Fibroblast of villous mesenchyme (primary cell): ENCODE data around the gene TTF2. TPM values are rescaled to one million over a fixed set of nuclear protein-coding genes. Genes with fewer than 3 reads are reported as not detected.
"Not testable (repeated sequence)": the region's sequence is repeated elsewhere in the genome, so short reads cannot be mapped to it uniquely, and the experiment has no call there.

Source experiments
- DNase-seq: peaks from one replicate; pipeline ENCODE4 v3.0.0-alpha.2; 2010; ENCODE audit warnings: low read depth
- H3K4me3 ChIP-seq: 2 replicates; pipeline ENCODE4 v1.5.1; 2011; ENCODE audit warnings: low read depth, mild to moderate bottlenecking, low read length
- total RNA-seq: library from RNA; depleted of rRNA; stranded (reverse); fragments of >200 nt; gene quantifications from 2 replicates; pipeline ENCODE4 v1.2.3, GENCODE V29; 2012
- TF ChIP-seq, protein P1 (sequence below): IDR thresholded peaks from 2 replicates; pipeline ENCODE4 v1.5.1; 2012; ENCODE audit warnings: low read depth, mild to moderate bottlenecking, low read length; ENCODE audit not compliant: insufficient read depth

Gene TTF2
- total RNA-seq, 1 donor: 21.2 TPM

DNA sequence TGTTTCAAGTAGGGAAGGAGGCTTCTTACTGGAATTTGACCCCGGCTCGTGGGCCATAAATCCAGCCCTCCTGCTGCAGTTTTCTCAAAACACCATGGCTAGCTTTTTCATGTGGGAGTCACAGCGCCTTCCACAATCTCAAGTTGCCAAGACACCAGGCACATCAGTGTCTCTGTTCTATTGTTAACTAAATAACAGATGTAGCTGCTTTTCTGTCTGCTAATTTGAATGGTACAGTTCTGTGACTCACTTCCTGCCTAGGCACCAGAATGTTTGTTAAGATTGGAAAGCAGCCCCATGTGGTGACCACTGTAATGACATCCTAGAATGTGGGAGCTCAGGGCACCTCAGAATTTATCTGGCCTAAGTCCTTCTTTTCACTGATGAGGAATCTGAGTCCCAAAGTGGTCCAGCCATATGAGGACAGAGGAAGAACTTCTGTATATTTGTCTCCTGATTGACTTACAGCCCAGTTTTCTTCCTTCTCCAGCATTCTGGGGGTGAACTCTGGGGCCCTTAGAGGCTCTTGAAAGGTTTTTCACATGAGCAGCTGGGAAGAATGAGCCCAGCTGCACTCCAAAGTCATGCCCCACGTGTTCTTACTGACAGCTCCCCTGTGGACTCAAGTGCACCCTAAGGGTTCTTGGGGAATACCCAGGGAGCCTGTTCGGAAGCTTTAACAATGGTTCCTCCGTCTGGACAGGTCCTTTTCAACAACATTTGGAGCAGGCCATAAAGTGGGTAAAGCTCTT is 33.9 kb downstream of the TTF2 start:
- TF ChIP-seq, protein P1, sequence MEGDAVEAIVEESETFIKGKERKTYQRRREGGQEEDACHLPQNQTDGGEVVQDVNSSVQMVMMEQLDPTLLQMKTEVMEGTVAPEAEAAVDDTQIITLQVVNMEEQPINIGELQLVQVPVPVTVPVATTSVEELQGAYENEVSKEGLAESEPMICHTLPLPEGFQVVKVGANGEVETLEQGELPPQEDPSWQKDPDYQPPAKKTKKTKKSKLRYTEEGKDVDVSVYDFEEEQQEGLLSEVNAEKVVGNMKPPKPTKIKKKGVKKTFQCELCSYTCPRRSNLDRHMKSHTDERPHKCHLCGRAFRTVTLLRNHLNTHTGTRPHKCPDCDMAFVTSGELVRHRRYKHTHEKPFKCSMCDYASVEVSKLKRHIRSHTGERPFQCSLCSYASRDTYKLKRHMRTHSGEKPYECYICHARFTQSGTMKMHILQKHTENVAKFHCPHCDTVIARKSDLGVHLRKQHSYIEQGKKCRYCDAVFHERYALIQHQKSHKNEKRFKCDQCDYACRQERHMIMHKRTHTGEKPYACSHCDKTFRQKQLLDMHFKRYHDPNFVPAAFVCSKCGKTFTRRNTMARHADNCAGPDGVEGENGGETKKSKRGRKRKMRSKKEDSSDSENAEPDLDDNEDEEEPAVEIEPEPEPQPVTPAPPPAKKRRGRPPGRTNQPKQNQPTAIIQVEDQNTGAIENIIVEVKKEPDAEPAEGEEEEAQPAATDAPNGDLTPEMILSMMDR: peak; percentile 61

DNA sequence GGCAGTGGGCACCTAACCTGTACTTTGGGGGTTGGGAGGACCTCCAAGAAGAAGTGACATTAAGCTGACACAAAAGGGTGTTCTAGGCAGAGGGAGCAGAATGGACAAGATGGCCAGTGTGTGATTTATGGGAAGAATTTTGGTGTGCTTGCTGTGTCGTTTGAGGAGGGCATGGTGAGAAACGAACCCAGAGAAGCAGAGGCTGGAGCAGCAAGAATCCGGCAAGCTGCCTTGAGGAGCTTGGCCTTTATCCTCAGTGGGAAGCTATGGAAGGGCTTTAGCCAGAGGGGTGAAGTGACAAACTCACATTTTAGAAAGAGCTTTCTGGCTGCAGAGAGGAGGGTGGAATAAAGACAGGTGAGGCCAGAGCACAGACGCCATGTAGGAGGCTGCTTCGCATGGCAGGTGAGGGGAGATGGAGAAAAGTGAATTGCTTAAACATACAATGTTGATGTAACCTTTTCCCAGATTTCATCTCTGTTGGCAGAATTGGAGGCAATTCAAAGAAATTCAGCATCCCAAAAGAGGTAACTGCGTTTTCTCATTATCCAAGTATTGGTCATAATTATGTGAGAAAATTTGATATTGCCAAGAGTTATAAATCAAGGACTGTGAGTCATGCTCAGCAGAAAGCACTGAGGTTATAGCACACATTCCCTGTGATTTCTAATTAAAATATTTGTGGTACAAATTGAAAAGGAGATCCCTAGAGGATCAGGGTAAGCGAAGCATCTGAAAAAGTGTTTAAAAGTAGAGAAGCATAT is 34.9 kb downstream of the TTF2 start:
- peak; percentile 78 for DNase-seq
- TF ChIP-seq, protein P1: no peak
- H3K4me3 ChIP-seq: no peak overlapping the region

More for the DNA sequence above, 33.9 kb downstream of the TTF2 start:
- DNase-seq: peak; percentile 92
- H3K4me3 ChIP-seq: no peak overlapping the region

DNA sequence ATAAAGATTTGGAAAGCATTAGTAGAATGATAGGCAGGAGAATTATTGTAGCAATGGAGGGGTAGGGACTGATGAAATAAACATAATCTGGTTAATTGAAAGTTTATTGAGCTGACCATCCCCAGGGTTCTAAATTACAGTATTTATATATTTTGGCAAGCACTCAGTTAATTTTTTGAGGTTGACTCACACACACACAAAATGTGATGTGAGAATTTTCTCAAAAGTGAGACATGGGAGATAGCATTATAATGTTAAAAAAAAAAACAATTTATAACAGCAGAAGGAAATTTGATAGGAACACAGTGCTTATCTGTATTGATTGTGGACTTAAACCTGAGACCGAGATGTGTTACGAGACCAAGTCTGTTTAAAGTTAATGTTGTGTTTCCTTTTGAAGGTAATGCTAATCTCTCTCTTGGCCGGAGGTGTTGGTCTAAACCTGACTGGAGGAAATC is 36.9 kb downstream of the TTF2 start:
- peak; percentile 47 for DNase-seq
- H3K4me3 ChIP-seq: no peak overlapping the region
- TF ChIP-seq, protein P1: no peak

DNA sequence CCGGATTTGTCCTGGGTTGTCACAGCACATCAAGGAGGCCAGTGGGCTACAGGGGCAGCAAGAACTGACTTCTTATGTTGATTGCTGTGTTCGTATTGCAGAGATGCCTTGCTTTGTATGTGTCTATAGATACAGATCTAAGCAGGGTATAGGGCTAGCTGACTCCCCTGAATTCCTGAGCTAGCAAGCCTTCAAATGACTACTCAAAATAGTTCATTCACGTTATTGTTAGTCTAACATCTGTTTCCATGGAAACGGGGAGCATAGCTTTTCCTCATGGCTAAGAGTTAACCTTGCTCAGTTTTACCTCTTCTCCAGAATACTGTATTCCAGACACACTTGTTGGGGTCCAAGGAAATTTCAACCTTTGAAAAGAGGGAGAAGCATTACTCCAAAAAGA is 37.3 kb downstream of the TTF2 start:
- no peak overlapping the region for H3K4me3 ChIP-seq
- TF ChIP-seq, protein P1: no peak
- DNase-seq: peak; percentile 25

DNA sequence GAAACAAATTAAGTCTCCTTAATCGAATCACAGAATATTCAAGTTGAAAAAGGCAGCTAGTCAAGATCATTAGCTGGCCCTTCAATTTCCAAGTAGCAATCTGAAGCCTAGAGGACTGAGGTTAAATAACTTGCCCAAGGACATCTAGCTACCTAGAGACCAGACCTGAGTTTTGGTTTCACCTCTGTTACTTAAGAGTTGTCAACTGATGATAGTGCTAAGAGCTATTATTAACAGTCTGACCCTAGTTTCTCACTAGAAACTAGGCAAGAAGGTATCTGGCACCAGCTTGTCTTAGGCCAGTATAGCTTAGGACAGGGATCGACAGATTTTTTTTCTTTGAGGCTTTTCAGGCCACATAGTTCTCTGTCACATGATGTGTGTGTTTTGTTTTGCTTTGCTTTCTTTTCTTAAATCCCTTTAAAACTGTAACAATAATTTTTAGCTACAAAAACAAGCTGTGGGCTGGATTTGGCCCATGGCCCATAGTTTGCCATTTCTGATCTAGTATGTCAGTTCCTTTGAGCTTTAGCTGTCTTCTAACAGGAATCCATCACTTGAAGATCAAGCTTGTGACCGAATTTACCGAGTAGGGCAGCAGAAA is 38.3 kb downstream of the TTF2 start:
- TF ChIP-seq, protein P1: no peak
- peak; percentile 64 for DNase-seq

DNA sequence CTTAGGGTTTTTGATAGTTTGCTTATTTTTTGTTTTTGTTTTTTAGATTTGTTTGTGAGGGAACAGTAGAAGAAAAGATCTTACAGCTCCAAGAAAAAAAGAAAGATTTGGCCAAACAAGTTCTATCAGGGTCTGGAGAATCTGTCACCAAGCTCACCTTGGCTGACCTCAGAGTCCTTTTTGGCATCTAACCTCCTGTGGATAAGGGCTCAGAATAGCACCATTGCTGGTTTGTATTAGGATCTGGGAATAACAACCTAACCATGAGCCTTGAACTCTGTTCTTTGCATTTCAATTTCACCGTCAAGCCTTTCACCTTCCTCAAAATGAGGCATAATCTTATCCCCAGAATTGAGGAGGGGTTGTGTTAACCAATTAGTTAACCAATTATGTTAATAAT is 41.2 kb downstream of the TTF2 start:
- TF ChIP-seq, protein P1: no peak
- no peak for DNase-seq
- no peak overlapping the region for H3K4me3 ChIP-seq

More for the DNA sequence above, 38.3 kb downstream of the TTF2 start:
- no peak overlapping the region for H3K4me3 ChIP-seq

DNA sequence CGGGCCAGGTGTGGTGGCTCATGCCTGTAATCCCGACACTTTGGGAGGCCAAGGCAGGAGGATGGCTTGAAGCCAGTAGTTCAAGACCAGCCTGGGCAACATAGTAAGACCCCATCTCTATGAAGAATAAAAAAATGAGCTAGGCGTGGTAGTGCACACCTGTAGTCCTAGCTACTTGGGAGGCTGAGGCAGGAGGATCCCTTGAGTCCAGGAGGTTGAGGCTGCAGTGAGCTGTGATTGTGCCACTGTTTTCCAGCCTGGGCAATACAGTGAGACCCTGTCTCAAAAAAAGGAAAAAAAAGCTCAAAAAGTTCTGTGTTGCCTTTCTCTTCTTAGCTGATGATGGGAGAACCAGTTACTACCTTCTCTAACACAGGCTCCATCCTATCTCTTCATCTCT is 41.7 kb downstream of the TTF2 start:
- H3K4me3 ChIP-seq, DNase-seq: not testable (repeated sequence)
